ENCODE data around the gene CAMKMT. TPM values are rescaled to one million over a fixed set of nuclear protein-coding genes. Genes with fewer than 3 reads are reported as not detected.

The CAMKMT gene
- total RNA-seq, 4 donors from 2014 or later: 7.6 to 16.2 (median 9.4) TPM

DNA sequence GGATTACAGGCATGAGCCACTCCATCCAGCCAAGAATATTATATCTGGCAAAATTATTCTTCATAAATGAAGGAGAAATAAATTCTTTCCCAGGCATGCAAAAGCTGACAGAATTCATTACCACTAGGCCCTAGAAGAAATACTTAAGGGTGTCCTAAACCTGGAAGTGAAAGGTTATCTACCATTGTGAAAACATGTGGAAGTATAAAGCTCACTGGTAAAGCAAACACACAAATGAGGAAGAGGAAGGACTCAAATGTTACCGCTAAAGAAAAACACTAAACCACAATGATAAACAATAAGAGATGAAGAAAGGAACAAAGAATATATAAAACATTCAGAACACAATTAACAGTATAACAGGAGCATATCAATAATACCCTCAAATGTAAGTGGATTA lies 171.8 kb downstream of the CAMKMT start:
- ATAC-seq (ENCODE audit: low FRiP score): no peak
- TF ChIP-seq, protein P1, sequence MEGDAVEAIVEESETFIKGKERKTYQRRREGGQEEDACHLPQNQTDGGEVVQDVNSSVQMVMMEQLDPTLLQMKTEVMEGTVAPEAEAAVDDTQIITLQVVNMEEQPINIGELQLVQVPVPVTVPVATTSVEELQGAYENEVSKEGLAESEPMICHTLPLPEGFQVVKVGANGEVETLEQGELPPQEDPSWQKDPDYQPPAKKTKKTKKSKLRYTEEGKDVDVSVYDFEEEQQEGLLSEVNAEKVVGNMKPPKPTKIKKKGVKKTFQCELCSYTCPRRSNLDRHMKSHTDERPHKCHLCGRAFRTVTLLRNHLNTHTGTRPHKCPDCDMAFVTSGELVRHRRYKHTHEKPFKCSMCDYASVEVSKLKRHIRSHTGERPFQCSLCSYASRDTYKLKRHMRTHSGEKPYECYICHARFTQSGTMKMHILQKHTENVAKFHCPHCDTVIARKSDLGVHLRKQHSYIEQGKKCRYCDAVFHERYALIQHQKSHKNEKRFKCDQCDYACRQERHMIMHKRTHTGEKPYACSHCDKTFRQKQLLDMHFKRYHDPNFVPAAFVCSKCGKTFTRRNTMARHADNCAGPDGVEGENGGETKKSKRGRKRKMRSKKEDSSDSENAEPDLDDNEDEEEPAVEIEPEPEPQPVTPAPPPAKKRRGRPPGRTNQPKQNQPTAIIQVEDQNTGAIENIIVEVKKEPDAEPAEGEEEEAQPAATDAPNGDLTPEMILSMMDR (IDR thresholded peaks at IDR 0.05): no peak
- DNase-seq (ENCODE audit: low spot score): no peak

DNA sequence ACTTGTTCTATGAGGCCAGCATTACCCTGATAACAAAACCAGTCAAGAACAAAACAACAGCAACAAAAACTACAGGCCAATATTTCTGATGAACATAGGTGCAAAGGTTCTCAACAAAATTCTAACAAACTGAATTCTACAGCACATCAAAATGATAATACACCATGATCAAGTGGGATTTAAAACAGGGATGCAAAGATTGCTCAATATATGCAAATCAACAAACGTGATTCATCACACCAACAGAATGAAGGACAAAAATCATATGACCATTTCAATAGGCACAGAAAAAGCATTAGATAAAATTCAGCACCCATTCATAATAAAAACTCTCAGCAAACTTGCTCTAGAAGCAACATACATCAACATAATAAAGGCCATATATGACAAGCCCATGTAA lies 173.6 kb downstream of the CAMKMT start:
- DNase-seq (ENCODE audit: low spot score) (no peak), ATAC-seq (ENCODE audit: low FRiP score) (no peak)
- TF ChIP-seq, protein P1 (IDR thresholded peaks at IDR 0.05): no peak

GRCh38 chr2:44537264-44537663 lies 175.5 kb downstream of the CAMKMT start:
- DNase-seq (ENCODE audit: low spot score) (no peak), ATAC-seq (ENCODE audit: low FRiP score) (no peak)
- TF ChIP-seq, protein P1 (IDR thresholded peaks at IDR 0.05): no peak

GRCh38 chr2:44542520-44542919 lies 180.8 kb downstream of the CAMKMT start:
- DNase-seq (ENCODE audit: low spot score) (no peak), ATAC-seq (ENCODE audit: low FRiP score) (no peak)
- TF ChIP-seq, protein P1 (IDR thresholded peaks at IDR 0.05): no peak

DNA sequence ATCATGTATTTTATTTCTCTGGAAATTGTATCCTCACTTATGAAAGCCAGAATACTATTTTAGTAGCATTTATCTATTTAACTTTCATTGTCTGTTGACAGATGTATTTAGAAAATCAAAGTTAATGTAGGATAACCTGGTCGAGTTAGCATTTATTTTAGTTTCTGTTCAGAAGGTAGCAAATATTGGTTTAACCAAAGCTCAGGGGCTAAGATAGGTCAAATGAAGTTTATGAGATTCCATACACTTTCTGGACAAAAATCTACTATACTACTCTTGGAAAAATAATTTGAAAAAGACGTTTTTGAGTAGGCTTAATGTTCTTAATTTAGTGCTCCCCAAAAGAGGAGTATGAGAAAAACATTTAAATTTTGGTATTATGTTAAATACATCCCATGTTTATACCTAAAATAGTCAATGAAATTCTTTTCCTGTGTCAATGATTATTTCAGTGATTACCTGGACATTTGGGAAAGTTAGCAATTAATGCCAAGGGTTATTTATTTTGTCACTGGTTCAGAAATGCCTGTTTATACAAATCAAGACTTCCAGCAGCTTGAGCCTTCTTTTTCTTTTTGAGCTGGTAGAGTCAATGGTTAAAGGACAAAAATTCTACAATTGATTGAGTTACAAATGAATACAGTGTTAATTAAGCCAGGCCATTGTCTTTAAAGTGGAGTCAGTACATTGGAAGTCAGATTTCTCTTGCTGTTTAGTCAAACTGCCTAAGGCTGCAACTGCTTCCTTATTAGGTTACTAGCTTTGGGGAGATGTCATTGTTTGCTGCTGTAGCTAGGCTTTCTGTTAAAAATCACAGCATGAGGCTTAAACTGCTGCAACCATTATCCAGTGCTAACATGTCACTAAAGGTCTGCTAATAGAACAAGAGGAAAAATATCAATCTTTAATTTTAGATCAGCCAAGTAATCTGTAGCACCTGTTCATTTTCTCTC lies 182.3 kb downstream of the CAMKMT start:
- ATAC-seq (ENCODE audit: low FRiP score): no peak
- TF ChIP-seq, protein P1 (IDR thresholded peaks at IDR 0.05): no peak
- DNase-seq (ENCODE audit: low spot score): no peak

GRCh38 chr2:44545005-44545404 lies 183.3 kb downstream of the CAMKMT start:
- TF ChIP-seq, protein P1 (IDR thresholded peaks at IDR 0.05): no peak
- DNase-seq (ENCODE audit: low spot score) (no peak), ATAC-seq (ENCODE audit: low FRiP score) (no peak)
